ENCODE measurements around the gene TMCO2. TPM values are rescaled to one million over a fixed set of nuclear protein-coding genes. Genes with fewer than 3 reads are reported as not detected.

TMCO2 gene
- total and polyA plus RNA-seq, 11 donors, result not detected

- Histone ChIP-seq H3K4me3 (no peak overlapping the region), H3K4me1 (peaks cover 0 to 11% (median 3%) of the 10 kb centered on the region in 12 donors), H3K27ac (no peak overlapping the region), H3K36me3 (peaks cover 0 to 100% (median 89%) of the 10 kb centered on the region in 9 donors), H3K9me3 (no peaks in the 10 kb centered on the region), H3K27me3 (no peaks in the 10 kb centered on the region)
- TF ChIP-seq CTCF (IDR thresholded peaks at IDR 0.05) (no peak), POLR2A (IDR thresholded peaks at IDR 0.05) (no peak)
- ATAC-seq (no peak), DNase-seq (no peak)
- intact Hi-C loops (cut with DNase I), result no loop called here
- 97 to 99% (median 98%) methylated on average over 3 of the region's 3 CpGs for WGBS, 4 donors
Measured at GRCh38 chr1:40272653-40273213, 25.0 kb downstream of the TMCO2 start.

- DNase-seq, result no peak
- intact Hi-C loops (cut with DNase I), result no loop called here
- ATAC-seq, result no peak
- H3K27ac ChIP-seq, result no peak overlapping the region
- H3K9me3 ChIP-seq, result no peaks in the 10 kb centered on the region
- no peaks in the 10 kb centered on the region for H3K27me3 ChIP-seq
- 59 to 82% (median 78%) methylated on average over 4 of the region's 4 CpGs for WGBS, 4 donors
- peaks cover 0 to 11% (median 0%) of the 10 kb centered on the region in 12 donors for H3K4me1 ChIP-seq
- no peak overlapping the region for H3K4me3 ChIP-seq
- TF ChIP-seq CTCF (IDR thresholded peaks at IDR 0.05) (no peak), POLR2A (IDR thresholded peaks at IDR 0.05) (no peak)
- H3K36me3 ChIP-seq, result peaks cover 0 to 97% (median 84%) of the 10 kb centered on the region in 9 donors
Measured at GRCh38 chr1:40273547-40274166, 25.9 kb downstream of the TMCO2 start.

DNA sequence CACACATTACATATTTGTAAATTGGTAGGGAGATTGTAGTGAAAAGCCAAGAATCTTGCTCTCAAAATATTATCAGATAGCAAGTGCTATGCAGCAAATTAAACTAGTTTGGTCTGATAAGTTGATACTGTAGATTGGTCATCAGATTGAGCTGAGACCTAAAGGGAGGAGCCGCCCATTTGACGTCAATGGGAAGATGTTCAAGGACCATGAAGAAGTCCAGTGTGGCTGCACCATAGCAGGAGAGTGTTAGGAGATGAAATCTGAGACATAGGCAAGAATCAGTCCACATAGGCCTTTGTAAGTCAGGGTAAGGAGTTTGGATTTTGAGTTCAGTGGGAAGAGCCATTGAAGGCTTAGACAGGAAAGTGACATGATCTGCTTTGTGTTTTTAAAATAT lies 26.6 kb downstream of the TMCO2 start:
- no peak for DNase-seq
- Histone ChIP-seq H3K9me3 (no peaks in the 10 kb centered on the region), H3K4me1 (peaks cover 0 to 10% (median 0%) of the 10 kb centered on the region in 12 donors), H3K27me3 (no peaks in the 10 kb centered on the region), H3K4me3 (no peak overlapping the region), H3K27ac (no peak overlapping the region), H3K36me3 (peaks cover 0 to 97% (median 81%) of the 10 kb centered on the region in 9 donors)
- intact Hi-C loops (cut with DNase I), result no loop called here
- no peak for TF ChIP-seq CTCF (IDR thresholded peaks at IDR 0.05)
- no peak for TF ChIP-seq POLR2A (IDR thresholded peaks at IDR 0.05)
- ATAC-seq, result no peak
- WGBS, 4 donors, result 93 to 97% (median 95%) methylated on average over 2 of the region's 2 CpGs

DNA sequence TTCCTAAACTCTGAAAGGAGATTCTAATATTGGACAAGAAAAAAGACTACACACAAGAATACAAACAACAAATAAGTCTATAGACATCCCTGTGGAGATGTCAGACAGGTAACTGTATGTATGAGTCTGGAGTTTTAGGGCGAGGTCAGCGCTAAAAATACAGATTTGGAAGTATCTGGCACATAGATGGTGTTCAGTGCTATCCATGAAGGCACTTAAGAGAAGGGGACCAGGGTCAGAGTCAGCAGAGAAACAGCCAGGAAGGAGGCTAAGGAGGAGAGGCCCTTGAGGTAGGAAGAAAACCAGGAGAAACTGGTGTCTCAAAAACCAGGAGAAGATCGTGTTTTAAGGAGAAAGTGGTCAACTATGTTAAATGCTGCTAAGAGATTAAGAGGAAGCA lies 28.4 kb downstream of the TMCO2 start:
- Histone ChIP-seq H3K4me3 (no peak overlapping the region), H3K4me1 (peaks cover 0 to 3% (median 0%) of the 10 kb centered on the region in 12 donors), H3K36me3 (peaks cover 0 to 97% (median 81%) of the 10 kb centered on the region in 9 donors), H3K27me3 (no peaks in the 10 kb centered on the region), H3K27ac (no peak overlapping the region), H3K9me3 (no peaks in the 10 kb centered on the region)
- WGBS, 4 donors, result 80 to 87% (median 84%) methylated on average over 3 of the region's 3 CpGs
- TF ChIP-seq POLR2A (IDR thresholded peaks at IDR 0.05) (no peak), CTCF (IDR thresholded peaks at IDR 0.05) (no peak)
- DNase-seq, result no peak
- intact Hi-C loops (cut with DNase I), result no loop called here
- ATAC-seq, result no peak

All from heart left ventricle (tissue), 16 donors.